HG02938 (cell line): ENCODE results near the gene SF1.

Source experiments
- ATAC-seq: cut with Tn5 transposase; IDR thresholded peaks from one replicate; pipeline ENCODE4 v1.9.1; 2021; ENCODE audit warnings: mild to moderate bottlenecking, moderate library complexity; ENCODE audit not compliant: unreplicated experiment

Gene SF1

GRCh38 chr11:64762674-64763525 lies 15.4 kb downstream of the SF1 start:
- ATAC-seq = no peak

- no peak for ATAC-seq
Observed at GRCh38 chr11:64762277-64762673, 16.1 kb downstream of the SF1 start.

- ATAC-seq = no peak
Observed at GRCh38 chr11:64760759-64761420, 17.5 kb downstream of the SF1 start.

GRCh38 chr11:64759722-64760719 lies 18.3 kb downstream of the SF1 start, which contains the start of gene PYGM:
TSS of gene PYGM (minus strand) at chr11:64759974. CDS start at chr11:64759898, 76 bp downstream.
- ATAC-seq = no peak

- no peak for ATAC-seq
Observed at GRCh38 chr11:64759131-64759721, 19.1 kb downstream of the SF1 start.

- ATAC-seq = no peak
Observed at GRCh38 chr11:64758330-64759079, 19.8 kb downstream of the SF1 start.

GRCh38 chr11:64757549-64758329 lies 20.6 kb downstream of the SF1 start:
- ATAC-seq = no peak

- no peak for ATAC-seq
Observed at GRCh38 chr11:64755681-64756361, 22.5 kb downstream of the SF1 start.

- ATAC-seq = no peak
Observed at GRCh38 chr11:64754919-64755662, 23.3 kb downstream of the SF1 start.

GRCh38 chr11:64754124-64754918 lies 24.0 kb downstream of the SF1 start:
- ATAC-seq = no peak

- ATAC-seq = no peak
Observed at GRCh38 chr11:64753380-64754123, 24.8 kb downstream of the SF1 start.

- no peak for ATAC-seq
Observed at GRCh38 chr11:64753019-64753379, 25.3 kb downstream of the SF1 start.

GRCh38 chr11:64752175-64752970 lies 26.0 kb downstream of the SF1 start:
- ATAC-seq = no peak

GRCh38 chr11:64751580-64751979 lies 26.8 kb downstream of the SF1 start:
- ATAC-seq = no peak

- ATAC-seq = no peak
Observed at GRCh38 chr11:64751136-64751535, 27.2 kb downstream of the SF1 start.
